Measurements from ENCODE around the gene DNM1.
A peak's percentile ranks its signal among the peaks of the same experiment; 100 is the strongest.

The DNM1 gene

DNA sequence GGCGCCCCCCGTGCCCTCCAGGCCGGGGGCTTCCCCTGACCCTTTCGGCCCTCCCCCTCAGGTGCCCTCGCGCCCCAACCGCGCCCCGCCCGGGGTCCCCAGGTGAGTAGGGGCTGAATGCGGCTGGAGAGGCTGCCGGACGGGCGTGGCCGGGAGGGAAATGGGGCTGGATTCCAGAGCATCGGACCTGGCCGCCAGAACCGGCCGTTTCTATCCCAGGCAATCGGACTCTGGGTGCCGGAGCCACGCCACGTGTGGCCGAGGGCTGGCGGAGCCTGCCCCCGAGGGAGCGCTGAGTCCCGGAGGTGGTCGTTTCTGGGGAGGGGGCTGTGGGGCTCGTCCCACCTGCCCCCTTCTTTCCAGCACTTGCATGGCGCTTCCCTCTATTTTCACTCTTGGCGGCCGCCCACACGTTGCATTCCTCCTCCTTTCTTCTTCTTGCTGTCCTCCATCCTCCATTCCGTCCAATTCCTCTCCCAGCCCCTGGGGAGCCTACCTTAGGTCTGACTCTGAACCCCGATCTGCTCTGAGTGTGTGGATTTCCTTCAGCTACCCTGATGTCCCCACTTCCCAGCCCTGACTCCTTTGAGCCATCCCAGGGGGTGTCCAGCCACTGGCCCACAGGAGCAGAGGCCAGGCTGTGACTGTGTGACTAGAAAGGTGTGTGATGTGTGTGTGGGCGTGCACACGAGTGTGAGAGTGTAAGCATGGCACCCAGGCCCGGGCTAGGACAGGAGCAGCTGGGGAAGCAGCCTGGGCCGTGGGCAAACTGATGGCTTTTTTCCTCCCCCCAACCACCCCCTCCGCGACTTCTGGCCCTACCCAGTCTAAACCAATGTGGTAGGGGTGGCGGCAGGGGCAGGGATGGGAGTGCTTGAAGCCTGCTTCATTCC lies 47.9 kb downstream of the DNM1 start:
- FAIRE-seq (no peak), DNase-seq (ENCODE audit: insufficient read length) (no peak)
- TF ChIP-seq TAF1 (IDR thresholded peaks at IDR 0.05; ENCODE audit: borderline replicate concordance, low read depth, low read length) = no peak
- no peak for TF ChIP-seq POLR2AphosphoS5 (IDR thresholded peaks at IDR 0.05; ENCODE audit: low read depth, low read length)
- TF ChIP-seq POLR2A (IDR thresholded peaks at IDR 0.05; ENCODE audit: low read depth, low read length) = no peak

DNA sequence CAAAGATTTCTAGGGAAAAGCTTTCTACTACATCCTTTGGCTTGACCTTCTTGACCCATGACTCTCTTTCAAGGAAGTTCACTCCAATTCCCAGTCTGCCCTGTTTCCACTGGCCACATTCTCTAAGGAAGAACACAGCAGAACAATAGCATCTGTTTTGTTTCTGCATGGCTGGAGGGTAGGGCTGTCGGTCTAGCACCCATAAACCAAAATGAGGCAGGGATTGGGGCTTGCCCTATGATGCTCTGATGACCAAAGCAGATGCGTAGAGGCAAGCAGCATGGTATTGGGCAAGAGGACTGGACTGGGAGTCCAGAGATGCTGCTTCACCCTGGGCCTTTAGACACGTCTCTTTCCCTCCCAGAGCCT lies 48.5 kb downstream of the DNM1 start:
- DNase-seq (ENCODE audit: insufficient read length) (no peak), FAIRE-seq (no peak)
- TF ChIP-seq POLR2A (IDR thresholded peaks at IDR 0.05; ENCODE audit: low read depth, low read length) (no peak), POLR2AphosphoS5 (IDR thresholded peaks at IDR 0.05; ENCODE audit: low read depth, low read length) (no peak)

- no peak for FAIRE-seq
- DNase-seq (ENCODE audit: insufficient read length) = no peak
- TF ChIP-seq POLR2AphosphoS5 (IDR thresholded peaks at IDR 0.05; ENCODE audit: low read depth, low read length) = no peak
- TF ChIP-seq TAF1 (IDR thresholded peaks at IDR 0.05; ENCODE audit: borderline replicate concordance, low read depth, low read length) = no peak
- no peak for TF ChIP-seq POLR2A (IDR thresholded peaks at IDR 0.05; ENCODE audit: low read depth, low read length)
These were observed 49.3 kb downstream of the DNM1 start for GRCh38 chr9:128252317-128253139.

GRCh38 chr9:128253140-128253990 lies 50.2 kb downstream of the DNM1 start:
- FAIRE-seq (no peak), DNase-seq (ENCODE audit: insufficient read length) (no peak)
- TF ChIP-seq POLR2A (IDR thresholded peaks at IDR 0.05; ENCODE audit: low read depth, low read length) (no peak), POLR2AphosphoS5 (IDR thresholded peaks at IDR 0.05; ENCODE audit: low read depth, low read length) (no peak), TAF1 (IDR thresholded peaks at IDR 0.05; ENCODE audit: borderline replicate concordance, low read depth, low read length) (no peak)

DNA sequence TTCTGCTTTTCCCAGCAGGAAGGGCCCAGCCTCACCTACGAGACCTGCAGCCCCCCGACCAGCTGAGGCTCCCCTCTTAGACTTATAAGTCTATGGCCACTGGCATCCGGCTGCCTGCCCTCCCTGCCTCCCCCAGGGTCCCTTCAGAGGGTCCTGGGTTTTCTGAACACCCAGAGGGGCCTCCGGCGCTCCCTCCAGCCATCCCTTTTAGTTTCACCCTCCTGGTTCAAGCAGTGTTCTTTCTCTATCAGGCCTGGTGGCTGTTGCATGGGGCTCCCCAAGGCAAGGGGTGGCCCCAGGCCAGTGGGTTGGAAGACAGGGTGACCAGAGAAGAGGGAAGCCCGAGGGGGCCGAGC lies 50.8 kb downstream of the DNM1 start:
- DNase-seq (ENCODE audit: insufficient read length) (no peak), FAIRE-seq (no peak)
- no peak for TF ChIP-seq POLR2A (IDR thresholded peaks at IDR 0.05; ENCODE audit: low read depth, low read length)
- no peak for TF ChIP-seq TAF1 (IDR thresholded peaks at IDR 0.05; ENCODE audit: borderline replicate concordance, low read depth, low read length)
- no peak for TF ChIP-seq POLR2AphosphoS5 (IDR thresholded peaks at IDR 0.05; ENCODE audit: low read depth, low read length)

GRCh38 chr9:128254362-128254761 lies 51.2 kb downstream of the DNM1 start:
- DNase-seq (ENCODE audit: insufficient read length) = no peak
- no peak for FAIRE-seq
- no peak for TF ChIP-seq POLR2AphosphoS5 (IDR thresholded peaks at IDR 0.05; ENCODE audit: low read depth, low read length)
- TF ChIP-seq TAF1 (IDR thresholded peaks at IDR 0.05; ENCODE audit: borderline replicate concordance, low read depth, low read length) = no peak
- no peak for TF ChIP-seq POLR2A (IDR thresholded peaks at IDR 0.05; ENCODE audit: low read depth, low read length)

DNA sequence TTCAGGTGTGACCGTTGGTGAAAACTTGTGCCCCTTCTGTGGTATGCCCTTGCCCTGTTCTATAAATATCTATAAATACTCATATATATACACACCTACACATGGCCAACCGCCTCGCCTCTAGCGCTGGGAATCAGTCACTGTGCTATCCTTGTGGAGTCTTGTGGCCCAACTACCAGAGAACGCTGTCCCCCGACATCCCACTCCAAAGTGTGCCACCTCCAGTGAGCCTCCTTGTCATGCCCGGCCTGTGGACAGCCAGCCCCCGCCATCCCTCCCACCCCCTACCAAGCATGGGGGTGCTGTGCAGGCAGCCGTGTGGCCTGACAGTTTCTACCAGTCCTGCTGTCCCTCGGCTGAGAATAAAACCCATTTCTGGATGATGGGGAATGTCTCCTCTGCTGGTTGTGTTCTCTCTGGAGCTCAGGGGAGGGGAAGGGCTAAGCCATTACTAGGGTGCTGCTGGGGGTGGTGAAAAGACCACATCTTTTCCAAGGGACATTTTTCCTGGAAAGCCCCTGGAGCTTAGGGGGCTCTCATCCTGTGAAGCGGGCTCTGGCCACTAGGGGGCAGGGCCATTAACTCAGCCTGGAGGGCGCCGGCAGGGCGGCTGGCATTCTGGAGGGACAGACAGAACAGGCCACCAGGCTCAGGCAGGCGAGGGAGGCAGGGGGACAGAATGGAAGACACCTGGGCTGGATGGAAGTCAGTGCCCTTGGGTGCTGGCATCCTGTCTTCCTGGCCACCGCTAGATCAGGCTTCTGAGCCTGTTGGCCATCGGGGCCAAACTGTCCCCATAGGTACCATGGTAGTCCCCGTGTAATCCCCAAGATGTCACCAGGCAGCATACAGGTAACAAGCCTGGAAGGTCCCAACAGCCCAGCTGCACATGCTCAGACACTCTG lies 51.9 kb downstream of the DNM1 start:
- DNase-seq (ENCODE audit: insufficient read length) (peak; percentile 76), FAIRE-seq (no peak)
- no peak for TF ChIP-seq POLR2A (IDR thresholded peaks at IDR 0.05; ENCODE audit: low read depth, low read length)
- no peak for TF ChIP-seq TAF1 (IDR thresholded peaks at IDR 0.05; ENCODE audit: borderline replicate concordance, low read depth, low read length)
- TF ChIP-seq POLR2AphosphoS5 (IDR thresholded peaks at IDR 0.05; ENCODE audit: low read depth, low read length) = no peak

GRCh38 chr9:128257086-128257825 lies 54.1 kb downstream of the DNM1 start:
- FAIRE-seq (no peak), DNase-seq (ENCODE audit: insufficient read length) (no peak)

DNA sequence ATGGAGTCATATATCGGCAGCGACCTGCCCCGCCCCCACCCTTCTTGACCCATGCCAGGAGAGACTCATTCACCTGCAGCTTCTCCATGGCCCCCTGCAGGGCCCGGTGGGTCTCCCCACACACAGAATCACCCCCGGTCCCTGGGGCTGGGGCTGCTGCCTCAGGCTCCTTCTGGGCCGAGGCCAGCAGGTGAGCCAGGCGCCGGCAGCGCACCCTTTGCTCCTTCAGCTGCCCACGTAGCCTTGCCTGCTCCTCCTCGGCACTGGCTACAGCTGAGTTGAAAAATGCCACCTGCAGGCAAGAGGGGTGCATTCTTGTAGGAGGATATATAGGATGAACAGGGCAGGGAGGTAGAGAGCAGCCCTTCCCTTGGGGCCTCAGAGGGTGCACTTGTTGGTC lies 54.7 kb downstream of the DNM1 start:
- no peak for TF ChIP-seq TAF1 (IDR thresholded peaks at IDR 0.05; ENCODE audit: borderline replicate concordance, low read depth, low read length)
- no peak for TF ChIP-seq POLR2AphosphoS5 (IDR thresholded peaks at IDR 0.05; ENCODE audit: low read depth, low read length)
- TF ChIP-seq POLR2A (IDR thresholded peaks at IDR 0.05; ENCODE audit: low read depth, low read length) = no peak
- DNase-seq (ENCODE audit: insufficient read length) (no peak), FAIRE-seq (no peak)

More at GRCh38 chr9:128257086-128257825, 54.1 kb downstream of the DNM1 start:
- TF ChIP-seq TAF1 (IDR thresholded peaks at IDR 0.05; ENCODE audit: borderline replicate concordance, low read depth, low read length) = no peak
- TF ChIP-seq POLR2A (IDR thresholded peaks at IDR 0.05; ENCODE audit: low read depth, low read length) = no peak
- no peak for TF ChIP-seq POLR2AphosphoS5 (IDR thresholded peaks at IDR 0.05; ENCODE audit: low read depth, low read length)

GRCh38 chr9:128258326-128258725 lies 55.1 kb downstream of the DNM1 start:
- no peak for TF ChIP-seq TAF1 (IDR thresholded peaks at IDR 0.05; ENCODE audit: borderline replicate concordance, low read depth, low read length)
- TF ChIP-seq POLR2A (IDR thresholded peaks at IDR 0.05; ENCODE audit: low read depth, low read length) = no peak
- no peak for TF ChIP-seq POLR2AphosphoS5 (IDR thresholded peaks at IDR 0.05; ENCODE audit: low read depth, low read length)
- FAIRE-seq (no peak), DNase-seq (ENCODE audit: insufficient read length) (no peak)
